GM19099 (cell line): ENCODE data around the gene C5orf15.

Source experiments
- POLR2A ChIP-seq: IDR thresholded peaks from 3 replicates; pipeline ENCODE4 v1.6.1; 2011; ENCODE audit warnings: low read depth; ENCODE audit not compliant: insufficient read length; ENCODE audit errors: extremely low read depth

The C5orf15 gene

DNA sequence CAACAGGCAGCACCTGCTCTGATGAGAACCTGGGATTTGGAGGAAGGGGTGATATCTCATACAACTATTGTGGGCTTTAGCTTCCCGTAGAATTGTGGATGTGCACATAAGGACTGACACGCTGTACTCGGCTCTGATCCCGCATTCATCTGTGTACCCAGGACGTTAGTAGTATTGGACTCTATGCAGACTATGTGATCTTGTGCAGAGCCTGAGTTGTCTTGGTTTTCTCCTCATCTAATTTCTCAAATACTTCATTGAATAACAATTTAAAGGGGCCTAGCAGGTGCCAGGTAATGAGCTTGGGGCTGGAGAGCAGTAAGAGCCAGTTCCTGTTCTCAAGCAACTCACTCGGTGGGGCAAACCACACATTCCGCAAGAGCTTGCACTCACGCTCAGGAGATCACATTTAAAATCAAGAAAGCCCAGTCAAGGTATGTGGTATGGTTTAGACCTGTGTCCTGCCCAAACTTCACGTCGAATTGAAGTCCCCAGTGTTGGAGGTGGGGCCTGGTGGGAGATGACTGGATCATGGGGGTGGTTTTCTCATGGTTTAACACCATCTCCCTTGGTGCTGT, 14.8 kb downstream of the C5orf15 start:
- no peak for TF ChIP-seq POLR2A

DNA sequence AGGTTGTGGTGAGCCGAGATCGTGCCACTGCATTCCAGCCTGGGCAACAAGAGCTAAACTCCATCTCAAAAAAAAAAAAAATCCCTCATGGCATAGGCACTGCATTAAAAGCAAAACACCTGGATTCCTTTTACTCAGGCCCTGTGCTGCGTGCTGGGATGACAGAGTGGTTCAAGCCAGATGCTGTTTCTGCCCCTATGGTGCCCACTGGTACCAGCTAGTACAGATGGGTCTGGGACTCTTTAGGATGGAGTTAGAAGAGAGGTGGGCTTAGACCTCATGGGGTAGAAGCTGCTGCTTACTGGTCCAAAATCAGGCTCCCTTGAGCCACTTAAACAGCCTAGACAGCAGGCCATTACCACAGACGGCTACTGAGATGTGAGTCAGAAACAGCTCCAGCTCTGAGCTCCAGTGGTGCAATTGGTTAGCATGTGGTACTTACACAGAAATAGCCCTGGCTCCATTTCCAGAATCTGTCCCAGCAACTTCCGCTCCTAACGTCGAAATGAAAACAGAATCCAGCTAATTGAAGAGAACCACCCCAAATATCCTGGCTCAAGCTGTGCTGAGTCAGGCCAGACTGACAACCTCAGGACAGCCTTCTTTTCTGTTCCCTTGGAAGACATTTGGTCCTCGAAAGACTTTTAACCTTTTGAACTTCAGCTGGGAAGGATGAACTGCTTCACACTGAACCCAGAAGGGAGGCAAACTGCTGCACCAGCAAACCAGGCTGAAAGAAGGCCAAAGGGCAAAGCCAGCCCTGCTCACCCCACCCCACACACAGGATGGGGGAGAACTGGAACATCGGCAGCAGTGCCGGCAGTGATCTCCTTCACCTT, 15.5 kb downstream of the C5orf15 start:
- no peak for TF ChIP-seq POLR2A

- TF ChIP-seq POLR2A, result no peak
Measured at GRCh38 chr5:133950821-133951612, 17.4 kb downstream of the C5orf15 start.

DNA sequence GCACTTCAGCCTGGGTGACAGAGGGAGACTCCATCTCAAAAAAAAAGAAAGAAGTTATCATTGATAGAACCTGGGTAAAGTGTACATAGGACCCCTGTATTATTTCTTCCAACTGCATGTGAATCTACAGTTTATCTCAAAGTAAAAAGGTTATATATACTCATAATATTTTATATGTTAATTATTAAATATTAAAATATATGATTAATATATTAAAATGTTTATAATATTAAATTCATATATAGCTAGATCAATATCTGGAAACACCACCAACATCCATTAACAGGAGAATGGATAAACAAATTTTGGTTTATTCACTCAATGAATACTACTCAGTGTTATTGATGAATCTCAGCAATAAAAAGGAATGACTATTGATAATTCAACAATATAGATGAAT, 19.7 kb downstream of the C5orf15 start:
- no peak for TF ChIP-seq POLR2A

- no peak for TF ChIP-seq POLR2A
Measured at GRCh38 chr5:133947431-133947841, 21.0 kb downstream of the C5orf15 start.

DNA sequence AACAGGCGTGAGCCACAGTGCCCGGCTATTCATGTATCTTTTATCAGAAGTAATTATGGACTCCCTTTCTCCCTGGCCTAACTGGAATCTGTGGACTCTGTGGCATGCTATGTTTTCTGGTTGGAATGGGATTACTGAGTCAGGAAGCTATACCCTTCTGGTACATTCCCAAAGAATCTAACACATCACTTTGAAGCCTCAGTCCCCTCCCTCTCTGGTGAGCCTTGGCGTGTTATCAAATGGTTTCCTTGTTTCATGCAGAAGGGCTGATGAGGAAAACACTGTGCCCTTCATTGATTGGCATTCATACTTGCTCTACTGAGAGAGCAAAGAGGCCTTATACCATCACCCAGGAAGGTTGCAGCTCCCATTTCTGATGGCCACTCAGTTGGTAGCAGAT, 22.9 kb downstream of the C5orf15 start:
- no peak for TF ChIP-seq POLR2A

DNA sequence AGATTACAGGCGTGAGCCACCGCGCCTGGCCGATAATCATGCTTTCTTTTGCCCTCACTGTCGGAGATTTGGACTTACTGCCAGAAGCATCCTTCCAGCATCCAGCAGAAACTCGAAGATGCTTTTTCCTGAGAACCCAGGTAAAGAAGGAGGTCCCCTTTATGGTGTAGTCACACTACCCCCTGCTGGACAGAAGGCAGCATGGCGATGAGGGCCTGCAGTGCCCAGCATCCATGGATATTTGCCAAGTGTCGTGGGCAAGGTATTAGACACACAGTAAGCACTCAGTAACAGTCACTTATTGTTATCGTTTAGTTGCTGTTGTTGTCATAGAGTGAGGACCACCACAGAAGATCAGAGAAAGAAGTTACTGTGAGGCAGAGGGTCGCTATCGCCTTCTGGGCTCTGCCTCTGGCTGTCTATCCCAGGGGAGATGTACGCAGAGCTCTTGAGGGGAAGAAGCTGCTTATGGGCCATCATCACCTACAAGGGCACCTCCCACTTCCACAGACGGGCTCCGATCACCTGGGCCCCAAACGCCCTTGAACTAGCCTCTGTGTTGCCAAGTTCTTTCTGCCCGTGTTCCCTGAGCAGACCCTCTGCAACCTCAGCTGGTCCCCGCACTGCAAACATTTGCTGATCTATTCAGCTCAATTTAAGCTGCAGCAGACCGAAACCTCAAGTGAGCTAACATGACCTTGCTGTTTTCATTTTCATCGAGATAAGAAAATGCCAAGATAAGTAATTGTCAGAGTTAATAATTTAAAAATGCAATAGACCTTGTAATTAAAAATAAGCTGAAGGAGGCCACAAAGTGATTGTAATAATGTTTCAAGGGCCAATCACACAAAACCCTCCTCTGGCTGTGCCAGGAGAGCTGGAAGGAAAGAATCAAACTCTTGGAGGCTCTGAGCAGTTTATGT, 23.9 kb downstream of the C5orf15 start:
- no peak for TF ChIP-seq POLR2A

DNA sequence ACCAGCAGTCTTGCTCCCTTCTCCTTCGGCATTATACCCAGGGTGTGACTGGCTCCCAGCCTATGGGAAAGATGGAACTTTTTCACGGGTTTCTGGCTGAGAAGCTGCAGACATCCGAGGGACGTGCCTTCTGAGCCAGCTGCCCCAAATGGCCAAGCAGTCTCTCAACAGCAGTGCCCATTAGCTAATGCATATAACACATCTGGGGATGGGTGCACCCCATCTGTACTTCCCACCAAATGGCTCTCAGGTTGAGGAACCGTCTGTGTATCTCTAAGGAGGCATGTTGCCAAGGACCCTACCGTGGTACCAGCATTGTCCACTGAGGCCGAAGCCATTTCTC, 25.0 kb downstream of the C5orf15 start:
- TF ChIP-seq POLR2A, result no peak

DNA sequence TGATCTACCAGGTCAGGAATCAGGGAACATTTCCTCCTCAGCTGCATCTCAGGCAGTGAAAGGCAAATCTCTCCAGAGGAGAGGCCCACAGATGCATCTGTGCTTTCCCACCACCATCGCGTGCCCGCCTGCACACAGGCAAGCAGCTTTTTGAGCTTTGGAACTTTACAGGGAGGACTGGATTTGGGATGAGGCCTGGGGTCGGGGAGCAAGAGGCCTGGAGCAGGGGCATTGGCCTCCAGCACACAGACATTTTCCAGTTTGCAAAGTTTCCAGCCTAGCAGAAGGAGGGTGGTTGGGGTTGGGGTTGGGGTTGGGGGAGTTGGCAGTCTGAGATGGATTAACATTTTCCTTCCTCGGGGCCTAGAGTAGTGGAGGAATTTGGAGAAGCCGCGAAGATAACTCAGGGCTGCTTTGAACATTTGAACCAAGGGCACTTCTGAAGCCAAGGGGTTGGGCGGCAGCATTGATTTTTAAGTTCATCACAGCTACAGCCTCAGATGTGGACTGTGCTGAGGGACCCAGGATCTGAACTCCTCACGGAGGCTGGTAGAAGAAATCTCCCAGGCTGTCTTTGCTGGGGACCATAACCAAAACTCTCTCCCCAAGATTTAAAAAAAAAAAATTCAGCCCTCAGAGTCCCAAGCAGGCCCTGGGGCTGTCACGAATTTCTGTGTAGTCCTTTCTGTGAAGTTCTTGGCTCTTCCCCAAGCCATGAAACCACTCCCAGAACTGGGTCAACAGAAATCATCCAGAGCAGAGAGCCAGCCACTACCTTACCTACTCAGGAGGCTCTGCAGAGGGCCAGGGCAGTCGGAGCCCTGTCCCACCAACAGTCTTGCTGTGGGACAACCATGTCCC, 25.6 kb downstream of the C5orf15 start:
- no peak for TF ChIP-seq POLR2A

- TF ChIP-seq POLR2A, result no peak
Measured at GRCh38 chr5:133941456-133942196, 26.8 kb downstream of the C5orf15 start.

GRCh38 chr5:133939668-133940067, 28.8 kb downstream of the C5orf15 start:
- no peak for TF ChIP-seq POLR2A

GRCh38 chr5:133938929-133939328, 29.5 kb downstream of the C5orf15 start:
- no peak for TF ChIP-seq POLR2A
